RWPE2 (cell line): Measurements from ENCODE around the gene ABCC4.
A peak's percentile ranks its signal among the peaks of the same experiment; 100 is the strongest.
"Not testable (repeated sequence)": the region's sequence is repeated elsewhere in the genome, so short reads cannot be mapped to it uniquely, and the experiment has no call there.

ENCODE experiments used
- ATAC-seq: fragments of 200-7000 bp; cut with Tn5 transposase; 3 replicates; pipeline ENCODE4 v1.9.1; 2021; ENCODE audit warnings: low read depth
- DNase-seq: peaks from one replicate; pipeline ENCODE4 v3.0.0-alpha.2; 2020; ENCODE audit warnings: low spot score
- H3K27ac ChIP-seq: fragments of 450-650 bp; 2 replicates; pipeline ENCODE4 v1.5.1; 2017; ENCODE audit warnings: mild to moderate bottlenecking; ENCODE audit not compliant: poor library complexity, severe bottlenecking
- H3K27me3 ChIP-seq: fragments of 250-450 bp; sonication (Bioruptor Pico); 2 replicates; pipeline ENCODE4 v1.5.1; 2021; ENCODE audit warnings: mild to moderate bottlenecking, moderate library complexity; ENCODE audit not compliant: insufficient read depth, poor library complexity, severe bottlenecking
- H3K36me3 ChIP-seq: fragments of 250-450 bp; sonication (Bioruptor Pico); 2 replicates; pipeline ENCODE4 v1.5.1; 2020; ENCODE audit warnings: low read depth, mild to moderate bottlenecking, moderate library complexity
- H3K4me1 ChIP-seq: fragments of 250-450 bp; sonication (Bioruptor Pico); 2 replicates; pipeline ENCODE4 v1.5.1; 2021; ENCODE audit warnings: mild to moderate bottlenecking, moderate library complexity; ENCODE audit not compliant: insufficient read depth, poor library complexity, severe bottlenecking
- H3K4me3 ChIP-seq: fragments of 250-450 bp; sonication (Bioruptor Pico); 2 replicates; pipeline ENCODE4 v1.5.1; 2021; ENCODE audit warnings: mild to moderate bottlenecking, moderate library complexity; ENCODE audit not compliant: severe bottlenecking
- H3K9me3 ChIP-seq: fragments of 250-450 bp; sonication (Bioruptor Pico); 2 replicates; pipeline ENCODE4 v1.5.1; 2021; ENCODE audit warnings: mild to moderate bottlenecking, moderate library complexity; ENCODE audit not compliant: severe bottlenecking
- TF ChIP-seq, protein P1 (sequence below): fragments of 450-650 bp; IDR thresholded peaks from one replicate; pipeline ENCODE4 v1.5.1; 2017; ENCODE audit warnings: mild to moderate bottlenecking, moderate library complexity; ENCODE audit not compliant: poor library complexity, severe bottlenecking

ABCC4 gene

DNA sequence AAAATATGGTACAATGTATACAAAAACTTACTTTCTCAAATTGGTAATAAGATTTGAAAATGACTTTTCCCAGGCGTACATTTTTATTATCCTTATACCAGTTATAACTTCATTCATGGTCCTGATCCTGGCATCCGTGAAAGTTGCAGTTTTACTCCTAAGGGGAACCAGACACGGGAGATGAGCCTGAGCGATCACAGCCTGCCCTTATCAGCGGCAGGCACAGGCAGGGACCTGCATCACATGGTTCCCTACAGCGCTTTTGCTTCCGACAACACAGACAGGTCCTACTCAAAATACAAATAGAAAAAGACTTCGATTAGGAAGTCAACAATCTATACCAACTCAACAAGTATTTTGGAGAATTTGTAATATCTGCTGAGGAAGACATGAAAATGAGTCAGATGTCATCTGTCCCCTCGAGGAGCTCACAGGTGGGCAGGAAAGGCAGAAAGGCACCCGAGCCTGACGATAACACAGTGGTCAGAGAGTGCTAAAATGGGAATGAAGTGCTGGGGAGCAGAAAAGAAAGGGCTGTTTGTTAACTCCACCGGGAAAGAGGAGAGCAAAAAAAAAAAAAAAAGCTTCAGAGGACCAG is 93.4 kb downstream of the ABCC4 start:
- Histone ChIP-seq H3K27ac (no peak overlapping the region), H3K9me3 (no peaks in the 10 kb centered on the region), H3K4me1 (no peaks in the 10 kb centered on the region), H3K36me3 (no peaks in the 10 kb centered on the region; the same call in 1 of the 2 replicates), H3K27me3 (no peaks in the 10 kb centered on the region), H3K4me3 (no peak overlapping the region)
- TF ChIP-seq, protein P1, sequence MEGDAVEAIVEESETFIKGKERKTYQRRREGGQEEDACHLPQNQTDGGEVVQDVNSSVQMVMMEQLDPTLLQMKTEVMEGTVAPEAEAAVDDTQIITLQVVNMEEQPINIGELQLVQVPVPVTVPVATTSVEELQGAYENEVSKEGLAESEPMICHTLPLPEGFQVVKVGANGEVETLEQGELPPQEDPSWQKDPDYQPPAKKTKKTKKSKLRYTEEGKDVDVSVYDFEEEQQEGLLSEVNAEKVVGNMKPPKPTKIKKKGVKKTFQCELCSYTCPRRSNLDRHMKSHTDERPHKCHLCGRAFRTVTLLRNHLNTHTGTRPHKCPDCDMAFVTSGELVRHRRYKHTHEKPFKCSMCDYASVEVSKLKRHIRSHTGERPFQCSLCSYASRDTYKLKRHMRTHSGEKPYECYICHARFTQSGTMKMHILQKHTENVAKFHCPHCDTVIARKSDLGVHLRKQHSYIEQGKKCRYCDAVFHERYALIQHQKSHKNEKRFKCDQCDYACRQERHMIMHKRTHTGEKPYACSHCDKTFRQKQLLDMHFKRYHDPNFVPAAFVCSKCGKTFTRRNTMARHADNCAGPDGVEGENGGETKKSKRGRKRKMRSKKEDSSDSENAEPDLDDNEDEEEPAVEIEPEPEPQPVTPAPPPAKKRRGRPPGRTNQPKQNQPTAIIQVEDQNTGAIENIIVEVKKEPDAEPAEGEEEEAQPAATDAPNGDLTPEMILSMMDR: no peak
- no peak for ATAC-seq
- DNase-seq: no peak

DNA sequence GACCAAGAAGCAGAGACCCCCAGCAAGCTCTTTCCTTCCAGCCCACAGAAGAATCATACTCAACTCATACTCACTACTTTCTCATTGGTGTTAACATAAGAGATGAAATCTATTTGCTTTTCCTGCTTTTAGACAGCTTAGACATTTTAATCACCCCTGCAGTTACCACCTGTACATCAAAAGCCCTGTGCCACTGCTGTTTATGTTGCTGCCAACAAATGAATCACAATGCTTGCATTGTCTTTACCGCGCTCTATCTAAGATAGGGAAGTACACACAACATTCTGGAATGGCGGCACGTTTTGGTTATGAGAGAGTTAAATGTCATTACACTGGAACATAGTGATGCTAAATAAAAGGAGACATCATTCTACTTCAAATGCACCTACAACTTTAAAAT is 95.1 kb downstream of the ABCC4 start:
- no peak overlapping the region for H3K27ac ChIP-seq
- no peaks in the 10 kb centered on the region for H3K27me3 ChIP-seq
- no peaks in the 10 kb centered on the region for H3K4me1 ChIP-seq
- H3K9me3 ChIP-seq: no peaks in the 10 kb centered on the region
- TF ChIP-seq, protein P1: no peak
- ATAC-seq: no peak
- H3K4me3 ChIP-seq: no peak overlapping the region
- H3K36me3 ChIP-seq: no peaks in the 10 kb centered on the region; the same call in 1 of the 2 replicates
- no peak for DNase-seq

DNA sequence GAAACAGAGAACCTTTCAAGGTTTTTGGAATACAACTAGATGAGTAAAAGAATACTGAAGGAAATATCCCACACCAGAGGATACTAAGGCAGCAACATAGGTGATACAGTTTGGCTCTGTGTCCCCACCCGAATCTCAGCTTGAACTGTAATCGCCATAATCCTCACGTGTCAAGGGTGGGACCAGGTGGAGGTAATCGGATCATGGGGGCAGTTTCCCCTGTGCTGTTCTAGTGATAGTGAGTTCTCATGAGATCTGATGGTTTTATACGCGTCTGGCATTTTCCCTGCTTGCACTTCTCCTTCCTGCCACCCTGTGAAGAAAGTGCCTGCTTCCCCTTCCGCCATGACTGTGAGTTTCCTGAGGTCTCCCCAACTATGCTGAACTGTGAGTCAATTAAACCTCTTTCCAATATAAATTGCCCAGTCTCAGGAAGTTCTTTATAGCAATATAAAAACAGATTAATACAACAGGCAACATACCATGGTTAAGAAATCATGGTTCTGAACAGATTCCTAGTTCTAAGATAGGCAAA is 97.0 kb downstream of the ABCC4 start:
- H3K27ac ChIP-seq: no peak overlapping the region
- no peak for ATAC-seq

DNA sequence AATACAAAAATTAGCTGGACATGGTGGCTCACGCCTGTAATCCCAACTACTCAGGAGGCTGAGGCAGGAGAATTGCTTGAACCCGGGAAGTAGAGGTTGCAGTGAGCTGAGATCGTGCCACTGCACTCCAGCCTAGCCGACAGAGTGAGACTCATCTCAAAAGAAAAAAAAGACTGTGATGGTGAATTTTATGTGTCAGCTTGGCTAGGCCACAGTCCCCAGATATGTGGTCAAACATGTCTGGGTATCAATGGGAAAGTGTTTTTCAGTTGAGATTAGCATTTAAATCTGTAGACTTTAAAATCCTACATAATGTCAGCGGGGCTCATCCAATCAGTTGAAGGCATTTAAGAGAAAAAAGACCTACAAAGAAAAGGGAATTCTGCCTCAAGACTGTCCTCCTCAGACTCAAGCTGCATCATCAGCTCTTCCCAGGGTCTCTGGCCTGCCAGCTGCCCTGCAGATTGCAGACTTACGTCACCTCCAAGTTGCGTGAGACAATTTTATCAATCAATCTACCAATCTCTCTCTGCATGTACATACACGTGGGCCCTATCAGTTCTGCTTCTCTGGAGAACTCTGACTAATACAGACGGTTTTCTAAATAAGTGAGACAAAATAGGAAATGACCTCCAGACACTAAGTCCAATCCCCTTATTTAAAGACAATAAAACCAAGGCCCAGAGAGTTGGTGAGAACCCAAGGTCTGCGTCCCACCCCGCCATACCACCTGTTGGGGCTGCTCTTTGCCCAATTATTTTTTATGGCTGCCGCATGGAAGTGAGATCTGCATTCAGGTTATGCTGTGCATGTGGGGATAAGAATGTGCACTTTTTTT is 99.2 kb downstream of the ABCC4 start:
- TF ChIP-seq, protein P1: no peak
- no peaks in the 10 kb centered on the region for H3K4me1 ChIP-seq
- H3K27me3 ChIP-seq: no peaks in the 10 kb centered on the region
- H3K9me3 ChIP-seq: no peaks in the 10 kb centered on the region
- no peak overlapping the region for H3K27ac ChIP-seq
- DNase-seq (no peak), ATAC-seq (0 out of 3 replicates have a peak, but pooled peaks have one; percentile 14)
- no peak overlapping the region for H3K4me3 ChIP-seq
- no peaks in the 10 kb centered on the region for H3K36me3 ChIP-seq

More for the DNA sequence above, 97.0 kb downstream of the ABCC4 start:
- no peaks in the 10 kb centered on the region for H3K27me3 ChIP-seq
- H3K36me3 ChIP-seq: no peaks in the 10 kb centered on the region; the same call in 1 of the 2 replicates
- H3K4me1 ChIP-seq: no peaks in the 10 kb centered on the region
- TF ChIP-seq, protein P1: no peak
- no peak overlapping the region for H3K4me3 ChIP-seq
- DNase-seq: no peak
- H3K9me3 ChIP-seq: no peaks in the 10 kb centered on the region

DNA sequence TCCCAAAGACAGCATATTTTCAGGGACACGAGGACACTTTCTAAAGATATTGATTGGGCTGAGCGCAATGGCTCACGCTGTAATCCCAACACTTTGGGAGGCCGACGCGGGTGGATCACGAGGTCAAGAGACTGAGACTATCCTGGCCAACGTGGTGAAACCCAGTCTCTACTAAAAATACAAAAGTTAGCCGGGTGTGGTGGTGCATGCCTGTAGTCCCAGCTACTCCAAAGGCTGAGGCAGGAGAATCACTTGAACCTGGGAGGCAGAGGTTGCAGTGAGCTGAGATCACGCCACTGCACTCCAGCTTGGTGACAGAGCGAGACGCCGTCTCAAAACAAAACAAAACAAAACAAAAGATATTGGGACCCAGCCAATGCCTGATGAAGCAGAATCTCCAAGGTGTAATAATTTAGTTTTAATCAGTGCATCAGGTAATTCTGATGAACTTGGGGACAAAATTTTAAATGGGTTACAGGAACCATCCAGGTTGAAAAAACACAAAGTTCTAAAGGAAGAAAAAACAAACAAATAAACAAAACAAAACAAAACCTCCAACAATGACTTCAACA is 100.8 kb downstream of the ABCC4 start:
- not testable (repeated sequence) for H3K36me3 ChIP-seq, ATAC-seq, H3K4me3 ChIP-seq, H3K4me1 ChIP-seq, H3K27ac ChIP-seq, H3K27me3 ChIP-seq, H3K9me3 ChIP-seq, DNase-seq
